ENCODE data around the gene KPNA3.
"Not testable (repeated sequence)": the region's sequence is repeated elsewhere in the genome, so short reads cannot be mapped to it uniquely, and the experiment has no call there.

Gene KPNA3, protein sequence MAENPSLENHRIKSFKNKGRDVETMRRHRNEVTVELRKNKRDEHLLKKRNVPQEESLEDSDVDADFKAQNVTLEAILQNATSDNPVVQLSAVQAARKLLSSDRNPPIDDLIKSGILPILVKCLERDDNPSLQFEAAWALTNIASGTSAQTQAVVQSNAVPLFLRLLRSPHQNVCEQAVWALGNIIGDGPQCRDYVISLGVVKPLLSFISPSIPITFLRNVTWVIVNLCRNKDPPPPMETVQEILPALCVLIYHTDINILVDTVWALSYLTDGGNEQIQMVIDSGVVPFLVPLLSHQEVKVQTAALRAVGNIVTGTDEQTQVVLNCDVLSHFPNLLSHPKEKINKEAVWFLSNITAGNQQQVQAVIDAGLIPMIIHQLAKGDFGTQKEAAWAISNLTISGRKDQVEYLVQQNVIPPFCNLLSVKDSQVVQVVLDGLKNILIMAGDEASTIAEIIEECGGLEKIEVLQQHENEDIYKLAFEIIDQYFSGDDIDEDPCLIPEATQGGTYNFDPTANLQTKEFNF

GRCh38 chr13:49792550-49793324 lies at the start of gene KPNA3:
TSS of gene KPNA3 (minus strand) at chr13:49792682. CDS start at chr13:49792506, 176 bp downstream.
- peak; percentile 89 to 96 for DNase-seq

GRCh38 chr13:49841964-49842363 lies 49.5 kb upstream of the KPNA3 start:
- DNase-seq: no peak

GRCh38 chr13:49840675-49841074 lies 48.2 kb upstream of the KPNA3 start:
- DNase-seq: no peak

- no peak for DNase-seq
Measured at GRCh38 chr13:49840266-49840665, 47.8 kb upstream of the KPNA3 start.

- no peak for DNase-seq
Measured at GRCh38 chr13:49838989-49839388, 46.5 kb upstream of the KPNA3 start.

DNA sequence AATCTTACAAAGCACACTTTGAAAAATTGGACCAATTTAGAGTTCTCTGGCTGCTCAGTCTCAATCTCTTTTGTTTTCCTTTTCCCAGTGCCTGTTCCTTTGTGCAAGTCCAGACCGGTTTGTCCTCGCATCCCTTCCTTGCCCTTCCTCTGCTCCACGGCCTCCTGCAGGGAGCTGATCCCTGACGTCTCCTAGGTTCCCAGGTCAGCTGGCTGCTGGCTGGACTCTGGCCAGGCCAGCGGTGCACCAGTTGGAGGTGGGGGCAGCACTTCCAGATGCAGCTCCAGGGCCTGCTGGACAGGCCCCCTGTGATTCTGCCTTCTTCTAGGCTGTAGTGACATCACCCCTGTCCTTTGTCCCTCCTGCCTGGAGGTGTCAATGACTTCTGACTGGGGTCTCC lies 44.0 kb upstream of the KPNA3 start:
- no peak for DNase-seq

GRCh38 chr13:49833402-49833801 lies 40.9 kb upstream of the KPNA3 start:
- no peak for DNase-seq

- DNase-seq: no peak
Measured at GRCh38 chr13:49831455-49831854, 39.0 kb upstream of the KPNA3 start.

GRCh38 chr13:49830721-49831120 lies 38.2 kb upstream of the KPNA3 start:
- DNase-seq: no peak

DNA sequence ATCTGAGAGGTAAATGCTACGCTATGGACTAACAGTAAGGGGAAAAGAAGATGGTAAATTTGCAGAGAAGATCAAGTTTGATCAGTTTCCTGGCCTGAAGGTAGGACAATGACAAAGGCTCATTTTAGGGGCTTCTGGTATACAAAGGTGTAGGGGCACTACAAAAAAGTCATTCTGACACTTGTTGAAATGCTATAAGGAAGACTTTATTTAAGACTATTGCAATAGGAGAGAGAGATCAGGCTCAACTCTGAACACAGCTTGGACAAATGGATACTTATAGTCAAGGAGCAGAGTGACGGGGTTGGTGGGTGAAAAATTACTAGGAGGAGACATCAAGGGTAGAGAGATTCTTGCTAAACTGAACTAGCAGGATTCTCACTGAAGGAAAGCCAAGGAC lies 37.2 kb upstream of the KPNA3 start:
- no peak for DNase-seq

DNA sequence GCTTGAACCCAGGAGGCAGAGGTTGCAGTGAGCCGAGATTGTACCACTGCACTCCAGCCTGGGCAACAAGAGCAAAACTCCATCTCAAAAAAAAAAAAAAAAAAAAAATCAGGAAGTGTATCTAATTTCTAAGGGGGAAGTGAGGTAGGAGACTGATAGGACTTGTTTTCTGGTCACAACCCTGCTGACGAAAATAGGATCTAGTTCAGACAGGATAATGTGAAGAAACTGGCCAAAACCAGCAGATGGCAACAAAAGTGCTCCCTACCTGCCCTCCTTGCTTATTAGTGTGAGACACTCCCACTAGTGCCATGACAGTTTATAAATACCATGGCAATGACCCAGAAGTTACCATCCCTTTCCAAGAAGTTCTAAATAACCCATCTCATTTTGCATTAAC lies 36.0 kb upstream of the KPNA3 start:
- DNase-seq: no peak

- no peak for DNase-seq
Measured at GRCh38 chr13:49827891-49828290, 35.4 kb upstream of the KPNA3 start.

GRCh38 chr13:49827336-49827735 lies 34.9 kb upstream of the KPNA3 start:
- no peak for DNase-seq

DNA sequence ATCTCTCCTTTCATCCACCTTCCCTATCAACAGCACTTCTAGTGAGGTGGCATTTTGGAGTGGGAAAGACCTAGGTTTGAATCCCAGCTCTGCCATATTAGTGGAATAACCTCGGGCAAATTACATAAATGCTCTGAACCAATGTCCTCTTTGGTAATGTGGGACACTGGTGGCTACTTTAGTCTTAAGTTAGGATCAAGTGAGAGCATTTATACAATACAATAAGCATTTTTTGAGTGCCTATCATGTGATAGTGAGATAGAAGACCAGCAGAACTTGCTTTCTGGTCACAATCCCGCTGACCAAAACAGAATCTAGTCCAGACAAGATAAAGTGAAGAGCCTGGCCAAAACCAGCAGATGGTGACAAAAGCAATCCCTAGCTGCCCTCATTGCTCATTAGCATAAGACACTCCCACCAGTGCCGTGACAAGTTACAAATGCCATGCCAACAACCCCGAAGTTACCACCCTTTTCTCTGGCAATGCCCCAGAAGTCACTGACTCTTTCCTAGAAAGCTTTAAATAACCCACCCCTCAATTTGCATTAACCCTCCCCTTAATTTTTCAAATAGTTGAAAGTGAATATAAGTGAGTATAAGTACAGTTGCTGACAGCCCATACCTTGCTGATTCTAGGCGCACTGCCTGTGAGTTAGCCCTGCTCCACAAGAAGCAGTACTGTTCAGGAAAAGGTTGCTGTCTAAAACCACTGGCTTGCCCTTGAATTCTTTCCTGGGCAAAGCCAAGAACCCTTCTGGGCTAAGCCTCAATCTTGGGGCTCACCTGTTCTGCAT lies 28.9 kb upstream of the KPNA3 start:
- DNase-seq: no peak

DNA sequence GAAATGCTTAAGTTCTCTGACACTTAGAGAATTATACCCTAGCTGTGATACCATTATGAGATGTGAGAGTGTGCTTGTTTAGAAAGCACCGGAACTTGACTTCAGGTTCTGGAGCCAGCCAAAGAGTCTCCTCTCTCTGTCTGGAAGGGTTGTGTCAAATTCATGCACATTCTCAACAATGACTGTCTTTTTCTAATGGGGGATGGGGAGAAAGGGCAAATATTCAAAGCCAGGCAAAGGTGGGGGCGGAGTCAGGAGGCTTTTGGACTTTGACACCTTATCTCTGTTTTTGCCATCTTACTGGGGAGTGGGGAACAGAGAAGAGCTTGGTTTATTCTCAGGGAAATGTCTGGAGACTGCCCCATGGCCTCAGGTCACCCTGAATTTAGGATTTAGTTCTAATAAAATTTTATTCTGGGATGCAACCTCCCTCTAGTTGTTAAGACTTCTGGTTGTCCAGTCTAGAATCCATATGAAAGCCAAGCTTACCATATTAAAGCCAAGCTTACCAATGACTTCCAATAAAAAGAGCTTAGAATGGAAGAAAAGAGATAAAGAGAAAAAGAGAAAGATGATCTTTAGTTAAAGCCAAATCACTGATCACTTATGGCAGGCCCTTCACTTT lies 28.2 kb upstream of the KPNA3 start:
- DNase-seq: no peak

DNA sequence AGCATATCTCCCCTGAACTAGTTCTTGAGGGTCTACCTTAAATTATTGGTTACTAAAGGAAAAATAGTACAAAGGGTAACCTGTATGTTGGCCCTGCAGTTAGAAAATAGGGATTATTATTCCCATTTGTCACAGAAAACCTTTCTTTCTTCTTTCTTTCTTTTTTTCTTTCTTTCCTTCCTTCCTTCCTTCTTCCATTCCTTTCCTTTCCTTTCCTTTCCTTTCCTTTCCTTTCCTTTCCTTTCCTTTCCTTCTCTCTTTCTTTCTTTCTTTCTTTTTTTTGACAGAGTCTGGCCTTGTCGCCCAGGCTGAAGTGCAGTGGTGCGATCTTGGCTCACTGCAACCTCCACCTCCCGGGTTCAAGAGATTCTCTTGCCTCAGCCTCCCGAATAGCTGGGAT lies 23.6 kb upstream of the KPNA3 start:
- DNase-seq: not testable (repeated sequence)

DNA sequence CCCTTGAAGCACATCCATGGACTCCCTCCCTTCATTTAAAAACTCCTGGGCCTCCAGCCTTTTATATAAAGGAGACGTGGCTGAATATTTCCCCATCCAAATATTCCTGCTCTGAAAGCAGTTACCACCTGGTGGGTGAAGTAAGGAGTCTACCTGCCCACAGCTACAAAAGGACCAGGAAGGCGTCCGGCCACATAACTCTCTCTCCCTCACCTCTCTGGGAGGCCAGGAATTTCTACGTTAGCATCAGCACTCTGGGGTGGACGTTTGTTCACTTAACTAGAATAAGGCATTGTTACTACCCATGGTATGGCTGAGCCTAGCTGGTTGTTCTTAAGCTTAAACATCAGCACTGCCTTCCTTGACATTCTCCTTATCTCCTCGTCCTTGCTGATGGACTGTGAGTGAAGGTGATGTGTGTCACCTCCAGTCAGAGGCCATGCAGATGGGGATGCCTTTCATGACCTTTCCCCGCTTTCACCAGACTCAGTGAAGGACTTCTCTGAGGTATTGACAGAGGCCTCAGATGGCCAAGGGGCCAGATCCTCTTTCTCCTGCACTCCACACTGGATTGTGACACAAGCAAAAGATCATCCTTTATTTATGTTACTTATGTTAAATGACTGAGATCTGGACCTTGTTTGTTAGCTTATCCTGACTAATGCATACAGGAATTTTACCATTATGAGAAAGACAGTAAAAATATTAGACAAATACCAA lies 22.2 kb upstream of the KPNA3 start:
- no peak for DNase-seq

- no peak for DNase-seq
Measured at GRCh38 chr13:49812812-49813211, 20.3 kb upstream of the KPNA3 start.

GRCh38 chr13:49811527-49811908 lies 19.0 kb upstream of the KPNA3 start:
- no peak for DNase-seq

DNA sequence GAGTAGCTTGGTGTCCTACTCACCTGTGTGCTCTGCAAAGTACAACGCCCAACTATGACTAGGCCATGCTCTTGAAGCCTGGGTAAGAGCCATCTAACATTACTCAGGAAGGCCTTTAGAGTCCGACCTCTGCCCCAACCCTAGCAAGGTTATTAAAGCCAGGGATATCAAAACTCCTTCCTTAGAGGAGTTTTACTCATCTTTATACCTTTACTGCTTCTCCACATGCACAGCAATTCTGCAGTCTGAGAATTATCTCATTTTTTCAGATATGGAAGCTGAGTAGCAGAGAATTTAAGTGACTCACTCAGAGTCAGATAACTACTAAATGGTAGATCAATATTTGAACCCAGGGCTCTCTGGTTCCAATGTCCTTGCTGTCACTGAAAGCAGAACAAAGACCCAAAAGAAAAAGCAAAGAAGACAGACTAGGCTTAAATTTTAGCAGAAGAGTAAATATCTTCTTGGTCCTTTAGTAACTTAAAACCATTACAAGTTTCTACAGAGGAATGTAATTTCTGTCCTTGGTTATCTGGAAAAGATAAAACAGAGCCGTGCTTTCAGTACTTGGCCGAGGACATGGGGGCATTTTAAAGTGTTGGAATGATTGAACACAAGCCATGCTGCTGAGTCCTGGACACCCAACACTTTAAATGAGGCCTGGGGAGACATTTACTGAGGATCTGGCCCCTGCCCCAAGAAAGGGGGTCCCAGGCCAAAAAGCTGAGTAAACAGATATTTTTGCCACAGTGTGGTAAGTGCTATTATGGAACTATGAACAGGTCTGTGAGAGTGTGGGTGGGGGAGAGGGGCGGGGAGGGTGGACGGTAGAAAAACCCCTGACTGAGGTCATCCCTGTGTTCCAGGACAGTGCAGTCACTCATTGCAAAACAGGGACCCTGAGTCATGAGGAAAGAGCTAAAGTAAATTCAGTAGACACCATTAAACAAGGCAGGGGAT lies 18.4 kb upstream of the KPNA3 start:
- no peak for DNase-seq

GRCh38 chr13:49807681-49808080 lies 15.2 kb upstream of the KPNA3 start:
- no peak for DNase-seq

Data from cerebellar nuclear complex (tissue), 1 donor.